Measurements from ENCODE around the gene SGSM1. TPM values are rescaled to one million over a fixed set of nuclear protein-coding genes. Genes with fewer than 3 reads are reported as not detected.

Gene SGSM1
- total and polyA plus RNA-seq, 10 of the 15 experiments (the other 5 are each of a cell fraction or from before 2014, with no cell fraction given) = not detected

GRCh38 chr22:24843048-24843447, 37.0 kb downstream of the SGSM1 start:
- no peak overlapping the region for H3K4me2 ChIP-seq (ENCODE audit: control insufficient read depth, insufficient read depth)
- WGBS (ENCODE audit: insufficient coverage, insufficient replicate concordance, low lambda C conversion rate, missing lambda C conversion rate) = 13% methylated on average over 3 of the region's 3 CpGs
- TF ChIP-seq CHD4 (IDR thresholded peaks at IDR 0.05) (no peak), RUNX3 (IDR thresholded peaks at IDR 0.05; ENCODE audit: low read length) (no peak), REST (IDR thresholded peaks at IDR 0.05; ENCODE audit: low read depth, low read length) (peak; percentile 67; the same call in 1 of the 2 replicates)
- no peak overlapping the region for H3K9ac ChIP-seq (ENCODE audit: control insufficient read depth, insufficient read depth, low read length)
- intact Hi-C loops (cut with micrococcal nuclease; ENCODE audit: unreplicated experiment) (no loop called here), in situ Hi-C loops (cut with MboI) (no loop called here)
- H3K27ac ChIP-seq (ENCODE audit: control insufficient read depth, insufficient read depth) = no peak overlapping the region
- ATAC-seq (no peak), DNase-seq (ENCODE audit: low read depth, low spot score) (no peak), FAIRE-seq (no peak)
- ChIA-PET POLR2A (no interaction called here), CTCF (interaction anchor here (0.8 kb wide), 1 partner anchor 73 kb away, joined by 3 read pairs; no protein-coding TSS in a partner anchor), RAD21 (ENCODE audit: unreplicated experiment) (no interaction called here), SMC1A (ENCODE audit: uncharacterized antibody, unreplicated experiment) (interaction anchor here (1.5 kb wide), 1 partner anchor 73 kb away, joined by 4 read pairs; no protein-coding TSS in a partner anchor)
- no TSS peak for BruUV-seq (replicated peaks)
- H4K20me1 ChIP-seq (ENCODE audit: control insufficient read depth, insufficient read depth) = no peaks in the 10 kb centered on the region
- no peaks in the 10 kb centered on the region for H3K27me3 ChIP-seq (replicated peaks in 1 of 2; ENCODE audit: control insufficient read depth in 2 of 2, insufficient read depth in 2 of 2, low read length in 1 of 2)
- no peak overlapping the region for H2AFZ ChIP-seq (ENCODE audit: control insufficient read depth, low read depth, low read length)
- H3K79me2 ChIP-seq (ENCODE audit: control insufficient read depth, insufficient read depth, low read length) = no peaks in the 10 kb centered on the region
- H3K36me3 ChIP-seq (ENCODE audit: control insufficient read depth in 2 of 2, insufficient read depth in 2 of 2, low read length in 1 of 2) = no peaks in the 10 kb centered on the region
- H3K9me3 ChIP-seq (replicated peaks; ENCODE audit: control insufficient read depth, insufficient read depth, low read length) = no peaks in the 10 kb centered on the region; the same call in 2 of the 3 replicates
- no peaks in the 10 kb centered on the region for H3K4me1 ChIP-seq (ENCODE audit: control insufficient read depth, insufficient read depth, low read length)
- H3K4me3 ChIP-seq = no peak overlapping the region

All from GM12878 (cell line).